ENCODE results near the gene BRIP1.

BRIP1 gene

GRCh38 chr17:61650749-61651148 is 212.6 kb downstream of the BRIP1 start:
- DNase-seq = no peak

GRCh38 chr17:61648587-61648986 is 214.7 kb downstream of the BRIP1 start:
- DNase-seq = no peak

- no peak for DNase-seq
These were observed 216.3 kb downstream of the BRIP1 start for GRCh38 chr17:61647047-61647446.

- DNase-seq = no peak
These were observed 216.8 kb downstream of the BRIP1 start for GRCh38 chr17:61646482-61646881.

- no peak for DNase-seq
These were observed 217.4 kb downstream of the BRIP1 start for GRCh38 chr17:61645920-61646319.

- no peak for DNase-seq
These were observed 218.2 kb downstream of the BRIP1 start for GRCh38 chr17:61644800-61645774.

- no peak for DNase-seq
These were observed 220.6 kb downstream of the BRIP1 start for GRCh38 chr17:61642768-61643167.

GRCh38 chr17:61641715-61642114 is 221.6 kb downstream of the BRIP1 start:
- no peak for DNase-seq

GRCh38 chr17:61641084-61641483 is 222.2 kb downstream of the BRIP1 start:
- DNase-seq = no peak

GRCh38 chr17:61639818-61640217 is 223.5 kb downstream of the BRIP1 start:
- no peak for DNase-seq

- DNase-seq = no peak
These were observed 225.2 kb downstream of the BRIP1 start for GRCh38 chr17:61638087-61638486.

GRCh38 chr17:61635913-61636432 is 227.4 kb downstream of the BRIP1 start:
- DNase-seq = peak; percentile 31 to 80 (median 45)

GRCh38 chr17:61634942-61635538 is 228.3 kb downstream of the BRIP1 start:
- DNase-seq = no peak

GRCh38 chr17:61634011-61634539 is 229.3 kb downstream of the BRIP1 start:
- DNase-seq = no peak

- DNase-seq = no peak
These were observed 230.5 kb downstream of the BRIP1 start for GRCh38 chr17:61632826-61633225.

- DNase-seq = no peak
These were observed 231.5 kb downstream of the BRIP1 start for GRCh38 chr17:61631800-61632199.

Measured in NCI-H1417 (cell line).